Activated CD4-positive, alpha-beta T cell treated with anti-CD3 and anti-CD28 coated beads, Interleukin-10, Interleukin-2, amounts not matched to agents 100 ng/mL and 50 ng/mL, durations not matched to agents 16 hours and 8 hours (primary cell): ENCODE results near the gene IL1RAP.

Source experiments
- DNase-seq: peaks from one replicate; pipeline ENCODE4 v3.0.0-alpha.2; 2020

IL1RAP gene

GRCh38 chr3:190581041-190581541, 67.2 kb downstream of the IL1RAP start:
- peak; percentile 68 for DNase-seq

- DNase-seq, result no peak
These were observed 68.8 kb downstream of the IL1RAP start for GRCh38 chr3:190582667-190583066.

- peak; percentile 86 for DNase-seq
These were observed 72.1 kb downstream of the IL1RAP start for GRCh38 chr3:190585805-190586630.

GRCh38 chr3:190586631-190587011, 72.7 kb downstream of the IL1RAP start:
- peak; percentile 77 for DNase-seq

GRCh38 chr3:190588570-190588969, 74.7 kb downstream of the IL1RAP start:
- no peak for DNase-seq

- no peak for DNase-seq
These were observed 75.4 kb downstream of the IL1RAP start for GRCh38 chr3:190589326-190589725.

- no peak for DNase-seq
These were observed 77.2 kb downstream of the IL1RAP start for GRCh38 chr3:190591080-190591479.

- DNase-seq, result no peak
These were observed 79.2 kb downstream of the IL1RAP start for GRCh38 chr3:190593075-190593474.

GRCh38 chr3:190594171-190594570, 80.3 kb downstream of the IL1RAP start:
- DNase-seq, result no peak

GRCh38 chr3:190595179-190595795, 81.4 kb downstream of the IL1RAP start:
- DNase-seq, result no peak

- DNase-seq, result no peak
These were observed 81.9 kb downstream of the IL1RAP start for GRCh38 chr3:190595807-190596206.

- DNase-seq, result no peak
These were observed 82.7 kb downstream of the IL1RAP start for GRCh38 chr3:190596349-190597285.

GRCh38 chr3:190597291-190597690, 83.4 kb downstream of the IL1RAP start:
- no peak for DNase-seq

- no peak for DNase-seq
These were observed 87.7 kb downstream of the IL1RAP start for GRCh38 chr3:190601622-190602021.

GRCh38 chr3:190605385-190605784, 91.5 kb downstream of the IL1RAP start:
- DNase-seq, result no peak

- DNase-seq, result no peak
These were observed 92.7 kb downstream of the IL1RAP start for GRCh38 chr3:190606596-190606995.

- DNase-seq, result no peak
These were observed 93.1 kb downstream of the IL1RAP start for GRCh38 chr3:190607021-190607420.

- DNase-seq, result no peak
These were observed 95.1 kb downstream of the IL1RAP start for GRCh38 chr3:190608850-190609589.

GRCh38 chr3:190614226-190615059, 100.6 kb downstream of the IL1RAP start:
- DNase-seq, result peak; percentile 33

- DNase-seq, result no peak
These were observed 101.1 kb downstream of the IL1RAP start for GRCh38 chr3:190615060-190615384.

- no peak for DNase-seq
These were observed 101.7 kb downstream of the IL1RAP start for GRCh38 chr3:190615607-190616006.

- DNase-seq, result no peak
These were observed 102.8 kb downstream of the IL1RAP start for GRCh38 chr3:190616637-190617036.
